ENCODE measurements around the gene NLGN4Y.

NLGN4Y gene

DNA sequence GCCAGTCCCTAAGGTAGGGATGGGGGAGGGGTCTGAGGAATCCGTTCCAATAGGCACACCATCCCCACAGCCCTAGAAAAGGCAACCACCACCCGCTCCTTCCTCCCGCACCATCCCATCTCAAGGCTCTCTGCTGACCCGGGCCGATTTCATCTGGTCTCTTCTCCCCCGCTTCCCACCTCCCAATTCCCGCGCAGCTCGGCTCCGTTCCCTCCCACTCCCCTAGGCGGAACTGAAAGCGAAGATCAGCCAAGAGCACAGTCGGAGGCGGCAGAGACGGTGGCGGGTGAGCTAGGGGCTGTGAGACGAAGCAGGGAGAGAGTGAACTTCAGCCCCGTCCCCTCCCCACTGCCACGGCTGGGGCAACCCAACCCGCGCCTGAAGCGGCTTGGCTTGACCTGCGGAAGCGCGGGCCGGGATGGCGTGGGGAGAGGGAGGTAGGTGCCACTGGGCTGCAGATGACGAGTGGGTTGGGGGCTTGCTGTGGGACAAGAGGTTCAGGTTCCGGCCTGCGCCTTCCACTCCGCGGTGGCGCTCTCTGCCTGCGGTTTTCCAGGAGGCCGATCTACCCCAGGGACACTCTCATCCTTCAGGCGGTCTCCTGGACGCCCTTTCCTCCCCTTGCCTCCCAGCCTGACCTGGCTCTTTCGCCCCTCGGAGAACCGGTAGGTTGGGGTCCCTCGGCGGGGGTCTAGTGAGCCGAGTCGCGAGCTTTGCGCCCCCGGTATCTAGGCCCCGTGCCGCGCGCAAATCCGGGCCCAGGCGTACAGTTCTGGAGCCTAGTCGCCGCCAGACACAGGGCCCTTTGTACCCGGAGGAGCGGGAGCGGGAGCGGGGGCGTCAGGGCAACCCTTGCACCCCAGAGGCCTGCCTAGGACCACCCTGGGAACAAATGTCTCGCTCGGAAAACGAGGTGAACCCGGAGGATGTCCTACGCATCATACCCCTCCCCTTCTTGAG, at the start of gene NLGN4Y:
NLGN4Y (plus strand) TSS at position 258 of the 960 bp plus-strand sequence. CDS start 97,591 bp downstream, outside the sequence.
- DNase-seq = no peak

DNA sequence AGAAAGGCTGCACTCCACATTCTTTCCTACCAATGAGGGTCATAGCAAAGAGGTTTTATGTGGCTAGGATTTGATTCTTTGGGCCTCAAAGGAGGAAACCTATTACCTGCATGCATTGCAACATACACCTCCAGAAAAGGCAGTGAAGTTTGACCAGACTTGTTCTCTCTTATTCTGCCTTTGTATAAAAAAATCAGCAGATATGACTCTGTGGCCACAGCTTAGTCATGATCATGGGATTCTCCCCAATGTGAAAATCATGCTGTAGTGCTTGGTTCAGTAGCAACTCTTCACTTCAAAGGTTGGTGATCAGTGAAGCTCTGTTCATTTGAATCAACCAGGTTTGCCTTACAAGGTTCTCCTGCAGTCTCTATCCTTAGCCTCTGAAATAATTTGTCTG, 38.4 kb upstream of the NLGN4Y start:
- no peak for DNase-seq

DNA sequence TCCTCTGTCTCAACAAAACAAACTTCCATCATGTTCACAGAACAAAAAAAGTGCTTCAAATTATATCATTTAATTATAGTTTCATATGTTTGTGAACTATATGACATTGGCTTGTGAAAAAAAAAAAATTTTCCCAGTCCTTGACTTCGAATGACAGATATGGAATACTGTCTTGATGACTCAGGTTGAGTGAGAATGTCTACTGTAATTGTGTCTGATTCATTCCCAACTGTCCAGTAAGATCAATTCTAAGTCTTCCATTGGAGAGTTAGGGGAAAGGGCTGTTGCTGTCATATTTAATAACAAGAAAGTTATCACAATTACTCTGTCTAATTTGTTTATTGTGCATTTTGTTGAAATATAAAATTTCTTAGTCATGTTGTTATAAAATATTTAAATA, 34.1 kb upstream of the NLGN4Y start:
- DNase-seq = no peak

DNA sequence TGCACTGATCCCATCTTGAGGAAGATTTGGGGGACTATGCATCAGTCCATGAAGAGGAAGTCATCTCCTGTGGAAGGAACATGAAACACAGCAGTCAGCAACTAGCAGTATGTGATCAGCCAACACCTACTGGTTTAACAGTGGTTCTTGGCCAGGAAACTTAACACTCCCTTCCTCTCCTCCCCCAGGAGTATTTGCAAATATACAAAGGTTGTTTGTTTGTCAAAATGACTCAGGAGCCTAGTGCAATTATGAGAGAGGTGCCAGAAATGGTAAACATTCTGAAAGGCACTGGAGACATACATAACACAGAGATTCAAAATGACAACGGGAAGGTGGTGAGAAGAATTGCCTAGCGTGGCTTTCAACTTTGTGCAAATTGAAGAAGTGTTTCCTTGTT, 26.3 kb upstream of the NLGN4Y start:
- no peak for DNase-seq

DNA sequence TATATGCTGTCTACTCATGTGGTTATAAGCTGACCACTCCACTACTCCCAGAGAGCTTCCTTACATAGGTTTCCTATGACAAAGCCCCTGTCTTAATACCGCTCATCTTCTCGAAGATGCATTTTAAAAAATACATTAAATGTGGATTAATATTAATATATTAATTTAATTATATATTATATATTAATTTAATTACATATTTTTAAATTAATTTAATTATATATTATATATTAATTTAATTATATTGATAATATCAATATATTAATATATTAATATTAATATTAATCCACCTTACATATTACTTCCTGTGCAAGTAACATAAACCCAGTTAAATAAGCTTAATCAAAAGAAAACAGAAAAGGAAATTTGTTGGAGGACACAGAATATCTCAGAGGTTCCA, 19.7 kb upstream of the NLGN4Y start:
- no peak for DNase-seq

DNA sequence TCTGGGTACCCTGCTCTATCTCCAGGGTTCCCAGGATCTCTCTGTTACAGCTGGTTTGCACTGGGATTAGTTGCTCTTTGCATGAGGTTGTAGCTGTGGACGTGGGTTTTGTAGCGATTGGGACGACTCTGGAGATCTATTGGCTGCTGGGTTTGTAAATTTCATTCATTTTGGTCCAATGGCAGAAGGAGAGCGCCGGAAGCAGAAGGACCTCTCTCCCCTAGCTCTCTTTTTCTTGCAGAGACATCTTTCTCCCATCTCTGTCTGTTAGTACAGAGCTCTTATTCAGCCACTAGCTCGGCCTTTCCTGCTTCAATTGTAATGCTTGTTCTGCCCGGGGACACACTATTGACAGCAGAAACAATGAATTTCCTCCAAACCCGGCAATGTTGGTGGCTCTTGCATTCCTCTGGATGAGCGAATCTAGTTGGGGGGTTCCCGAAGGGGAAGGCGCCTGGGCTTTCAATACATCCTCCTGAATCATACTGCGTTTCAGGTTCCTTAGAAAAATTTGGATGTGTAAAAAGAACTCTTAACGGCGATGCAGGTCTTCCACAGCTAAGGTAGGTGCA, 1.9 kb upstream of the NLGN4Y start:
- DNase-seq = no peak

DNA sequence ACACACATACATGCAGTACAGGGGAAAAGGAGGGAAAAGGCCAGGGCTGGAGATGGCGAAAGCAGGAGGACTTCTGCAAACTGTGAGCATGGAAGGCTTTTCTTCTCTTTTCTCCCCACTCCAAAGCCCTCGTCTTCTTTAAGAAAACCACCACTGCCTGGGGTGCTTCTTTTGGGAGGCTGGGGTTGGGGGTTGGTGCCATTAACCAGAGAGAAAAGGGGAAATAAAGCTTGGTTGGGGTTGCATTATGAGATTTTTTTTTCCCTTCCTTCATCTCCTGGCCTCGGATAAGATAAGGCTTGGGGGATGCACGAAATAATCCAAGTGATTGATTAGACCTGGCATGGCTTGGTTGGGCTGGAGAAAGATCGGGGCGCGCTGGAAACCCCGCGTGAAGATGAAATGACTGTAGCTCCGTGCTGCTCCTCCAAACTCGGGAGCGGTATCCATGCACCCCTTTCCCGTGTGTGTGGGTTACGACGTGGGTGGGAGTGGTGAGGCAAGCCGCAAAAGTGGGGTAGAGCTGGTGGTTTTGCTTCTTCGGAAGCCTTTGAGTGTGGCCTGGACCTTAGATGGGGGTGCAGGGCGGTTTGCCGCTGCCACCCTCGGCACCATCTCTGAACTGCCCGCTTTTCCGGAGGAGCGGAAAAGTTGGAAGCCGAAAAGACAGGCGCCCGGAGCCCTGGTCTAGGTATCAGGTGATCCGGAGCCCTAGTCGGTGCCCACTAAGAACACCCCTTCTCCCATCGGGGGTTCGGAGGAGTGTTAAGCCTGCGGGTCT, 648 bp upstream of the NLGN4Y start:
- no peak for DNase-seq

DNA sequence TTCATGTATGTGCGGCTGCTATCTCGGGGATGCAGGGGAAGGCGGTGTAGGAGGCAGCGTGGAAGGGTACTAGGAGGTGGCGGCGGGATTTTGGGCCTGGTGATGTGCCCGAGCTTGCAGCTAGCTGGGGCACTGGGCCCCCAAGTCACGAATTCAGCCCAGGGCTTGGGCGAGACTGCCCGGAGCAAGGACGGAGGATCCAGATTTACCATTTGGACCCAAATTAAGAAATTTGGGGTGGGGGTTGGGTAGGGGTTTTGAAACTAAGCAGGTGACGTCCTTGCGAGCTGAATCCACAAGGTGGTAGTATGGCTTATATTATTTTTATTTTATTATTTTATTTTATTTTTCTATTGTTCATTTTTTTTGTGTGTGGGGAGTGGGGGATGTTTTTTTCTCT, 986 bp downstream of the NLGN4Y start:
- DNase-seq = no peak

DNA sequence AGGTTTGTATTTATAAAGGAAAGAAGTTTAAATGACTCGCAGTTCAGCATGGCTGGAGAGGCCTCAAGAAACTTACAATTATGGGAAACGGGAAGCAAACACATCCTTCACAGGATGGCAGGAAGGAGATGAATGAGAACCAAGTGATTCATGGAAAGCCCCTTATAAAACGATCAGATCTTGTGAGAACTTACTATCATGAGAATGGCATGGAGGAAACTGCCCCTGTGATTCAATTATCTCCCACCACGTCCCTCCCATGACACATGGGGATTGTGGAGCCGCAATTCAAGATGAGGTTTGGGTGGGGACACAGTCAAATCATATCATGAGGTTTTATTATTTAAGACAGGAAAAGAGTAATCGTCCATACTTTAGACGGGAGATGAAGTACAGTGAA, 4.0 kb downstream of the NLGN4Y start:
- no peak for DNase-seq

DNA sequence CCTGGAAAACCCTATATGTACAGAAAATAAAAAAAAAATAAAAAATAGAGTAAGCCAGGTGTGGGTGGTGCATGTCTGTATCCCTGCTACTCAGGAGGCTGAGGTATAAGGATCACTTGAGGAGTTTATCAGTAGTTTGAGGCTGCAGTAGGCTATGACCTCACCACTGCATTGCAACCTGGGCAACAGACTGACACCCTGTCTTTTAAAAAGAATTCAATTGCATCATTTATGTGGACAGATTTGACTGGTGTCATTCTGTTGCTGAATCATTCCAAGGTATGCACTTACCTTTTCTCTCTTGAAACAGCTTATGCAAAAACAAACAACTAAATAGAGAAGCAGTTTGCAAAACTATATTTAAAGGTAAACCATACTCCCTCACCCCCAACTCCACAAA, 12.4 kb downstream of the NLGN4Y start:
- no peak for DNase-seq

DNA sequence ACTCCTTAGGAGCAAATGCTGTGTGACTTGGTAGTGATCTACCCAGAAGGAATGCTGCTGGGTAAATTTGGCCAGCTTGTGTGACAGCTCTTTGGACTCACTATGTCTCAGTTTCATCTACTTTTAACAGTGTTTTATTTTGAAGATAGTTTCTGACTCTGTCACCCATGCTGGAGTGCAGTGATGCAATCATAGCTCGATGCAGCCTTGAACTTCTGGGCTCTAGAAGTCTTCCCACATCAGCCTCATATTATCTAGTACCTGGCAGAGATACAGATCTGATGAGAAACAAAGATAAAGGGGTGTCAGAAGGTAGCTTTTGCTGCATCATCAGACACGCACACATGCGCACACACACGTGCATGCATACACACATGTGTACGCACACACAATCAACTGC, 19.2 kb downstream of the NLGN4Y start:
- no peak for DNase-seq

DNA sequence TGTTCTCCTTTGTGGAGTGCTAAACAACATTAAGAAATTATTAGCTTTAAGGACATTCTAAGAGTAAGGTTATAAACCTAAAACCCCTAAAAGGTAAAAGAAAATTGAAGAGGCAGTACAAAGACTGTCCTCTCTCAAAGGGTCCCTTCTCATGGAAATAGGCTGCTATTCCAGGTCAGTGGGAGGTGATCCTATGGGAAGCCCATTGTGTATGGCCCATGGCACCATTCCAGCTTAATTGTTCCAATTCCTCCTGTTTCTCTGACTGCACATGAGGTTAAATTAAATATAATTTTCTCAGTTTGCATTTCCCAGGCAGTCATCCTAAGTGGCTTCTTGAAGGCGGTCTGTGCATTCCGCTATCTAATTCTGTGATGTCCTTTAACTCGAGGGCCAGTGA, 57.0 kb downstream of the NLGN4Y start:
- DNase-seq = no peak

DNA sequence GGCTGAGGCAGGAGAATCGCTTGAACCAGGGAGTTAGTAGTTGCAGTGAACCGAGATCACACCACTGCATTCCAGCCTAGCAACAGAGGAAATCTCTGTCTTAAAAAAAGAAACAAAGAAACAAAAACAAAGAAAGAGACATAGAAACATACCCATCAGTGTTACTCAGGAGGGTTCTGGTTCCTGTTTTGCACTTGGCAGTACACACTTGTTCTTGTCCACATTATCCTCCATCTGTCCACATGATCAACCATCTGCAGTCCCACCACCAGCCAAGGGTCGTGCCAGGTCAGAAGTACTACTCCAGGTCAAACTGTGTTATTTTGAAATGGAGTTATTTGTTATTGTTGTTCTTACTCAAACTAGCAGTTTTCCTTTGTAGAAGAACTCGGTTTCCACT, 62.4 kb downstream of the NLGN4Y start:
- DNase-seq = no peak

DNA sequence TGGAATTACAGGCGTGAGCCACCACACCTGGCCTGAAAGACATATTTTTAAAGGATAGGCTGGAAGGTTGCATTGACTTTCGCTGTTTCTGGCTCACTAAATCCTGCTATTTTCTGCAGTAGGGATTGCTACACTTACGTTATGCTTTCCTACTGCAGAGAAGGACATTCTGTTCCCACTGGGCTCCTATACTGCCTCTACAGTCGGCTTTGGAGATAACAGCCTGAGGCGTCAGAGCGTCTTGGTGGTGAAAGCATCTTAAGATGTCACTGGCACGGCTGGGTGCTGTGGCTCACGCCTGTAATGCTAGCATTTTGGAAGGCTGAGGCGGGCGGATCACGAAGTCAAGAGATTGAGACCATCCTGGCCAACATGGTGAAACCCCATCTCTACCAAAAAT, 77.0 kb downstream of the NLGN4Y start:
- DNase-seq = no peak

DNA sequence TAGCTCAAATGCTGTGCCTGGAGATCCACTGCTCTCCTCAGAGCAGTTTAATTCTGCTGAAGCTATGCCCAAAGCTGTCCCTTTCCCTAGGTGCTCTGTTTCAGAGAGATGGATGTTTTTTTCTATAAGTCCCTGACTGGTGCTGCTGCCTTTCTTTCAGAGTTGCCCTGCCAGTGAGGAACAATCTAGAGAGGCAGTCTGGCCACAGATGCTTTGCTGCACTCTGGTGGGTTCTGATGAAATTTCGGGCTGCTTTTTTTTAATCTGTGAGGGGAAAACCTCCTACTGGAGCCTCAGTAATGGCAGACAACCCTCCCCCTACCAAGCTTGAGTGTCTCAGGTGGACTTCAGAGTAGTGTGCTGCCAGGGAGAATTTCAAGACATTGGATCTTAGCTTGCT, 93.3 kb downstream of the NLGN4Y start:
- DNase-seq = no peak

DNA sequence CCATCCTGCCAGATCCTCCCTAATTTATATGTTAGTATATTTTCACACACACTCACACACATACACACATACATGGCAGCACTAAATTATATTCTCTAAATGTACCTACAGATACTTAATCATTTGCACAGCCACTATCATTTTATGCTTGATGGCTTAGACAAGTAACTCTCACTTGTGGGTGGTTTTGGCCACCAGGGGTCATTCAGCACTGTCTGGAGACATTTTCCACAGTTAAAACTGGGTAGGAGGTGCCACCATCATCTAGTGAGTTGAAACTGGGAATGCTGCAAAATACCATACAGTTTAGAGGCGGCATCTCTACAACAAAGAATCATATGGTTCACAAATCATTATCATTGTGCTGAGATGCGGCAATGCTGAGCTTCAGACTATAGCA, 94.2 kb downstream of the NLGN4Y start:
- DNase-seq = no peak

DNA sequence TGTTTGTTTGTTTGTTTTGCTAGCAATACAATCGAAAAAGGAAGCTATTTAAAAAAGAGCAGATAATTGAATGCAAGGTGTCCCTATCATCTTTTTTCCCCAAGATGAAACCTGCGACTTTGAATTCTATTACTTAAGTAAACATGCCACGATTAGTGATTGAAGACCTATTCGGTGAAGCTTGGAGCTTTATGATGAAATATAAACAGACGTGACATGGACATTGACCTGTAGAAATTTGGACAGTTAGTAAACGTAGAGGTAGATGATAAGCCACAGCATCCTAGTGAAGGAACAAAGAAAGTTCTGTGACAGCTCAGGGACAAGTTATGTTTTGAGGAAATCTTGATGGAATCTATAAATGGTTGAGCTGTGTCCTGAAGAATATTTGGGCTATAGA, 103.9 kb downstream of the NLGN4Y start:
- DNase-seq = no peak

DNA sequence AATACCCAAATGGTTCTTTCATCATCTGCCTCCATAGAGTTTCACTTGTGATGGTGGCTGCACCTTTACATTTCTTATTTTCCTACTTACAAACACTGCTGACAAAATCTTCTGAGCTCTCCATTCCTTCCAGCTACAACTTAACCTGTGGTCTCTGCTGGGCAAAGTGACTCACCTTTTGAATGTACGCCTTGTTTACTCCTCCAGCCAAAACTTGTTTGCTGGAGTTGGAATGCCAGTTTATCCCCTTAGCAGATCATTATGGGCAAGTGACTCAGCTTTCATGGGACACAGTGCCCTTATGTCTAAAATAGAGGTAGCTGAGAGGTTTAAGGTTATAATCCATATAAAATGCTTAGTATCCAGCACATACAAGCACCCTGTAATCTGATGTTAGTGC, 107.3 kb downstream of the NLGN4Y start:
- no peak for DNase-seq

DNA sequence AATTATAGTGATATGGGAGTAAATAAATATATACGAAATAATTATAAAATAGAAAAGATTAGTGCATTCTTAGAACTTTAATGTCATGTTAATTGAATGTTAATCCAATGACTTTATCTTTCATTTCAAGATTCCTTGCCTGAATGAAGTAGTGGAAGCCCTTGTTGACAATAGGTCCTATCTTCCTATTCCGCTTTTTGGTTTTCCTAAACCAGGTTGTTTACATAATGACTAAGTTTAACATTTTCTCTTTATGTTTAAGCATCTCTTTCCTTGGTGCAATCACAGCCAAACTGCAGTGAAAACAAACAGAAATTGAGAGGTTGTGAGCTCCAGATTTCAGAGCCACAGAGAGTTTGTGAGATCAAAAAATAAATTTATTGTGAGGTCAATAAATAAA, 109.4 kb downstream of the NLGN4Y start:
- DNase-seq = no peak

DNA sequence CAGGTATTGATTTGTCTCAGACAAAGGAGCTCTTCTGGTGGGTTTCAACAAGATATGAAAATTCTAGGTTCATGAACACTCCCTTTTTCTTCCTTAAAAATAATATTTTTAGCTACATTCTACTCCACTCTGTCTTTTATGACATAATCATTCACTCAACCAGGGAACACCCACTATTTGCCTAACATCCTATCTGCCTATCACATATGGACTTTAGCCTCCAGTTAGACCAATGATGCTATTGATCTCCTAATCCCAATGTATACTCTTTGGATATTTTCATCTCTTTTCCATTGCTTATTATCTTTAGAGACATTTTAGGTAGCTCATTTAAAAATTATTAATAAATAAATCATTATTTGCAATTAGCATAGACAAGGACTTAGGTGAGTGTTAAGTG, 110.6 kb downstream of the NLGN4Y start:
- no peak for DNase-seq

DNA sequence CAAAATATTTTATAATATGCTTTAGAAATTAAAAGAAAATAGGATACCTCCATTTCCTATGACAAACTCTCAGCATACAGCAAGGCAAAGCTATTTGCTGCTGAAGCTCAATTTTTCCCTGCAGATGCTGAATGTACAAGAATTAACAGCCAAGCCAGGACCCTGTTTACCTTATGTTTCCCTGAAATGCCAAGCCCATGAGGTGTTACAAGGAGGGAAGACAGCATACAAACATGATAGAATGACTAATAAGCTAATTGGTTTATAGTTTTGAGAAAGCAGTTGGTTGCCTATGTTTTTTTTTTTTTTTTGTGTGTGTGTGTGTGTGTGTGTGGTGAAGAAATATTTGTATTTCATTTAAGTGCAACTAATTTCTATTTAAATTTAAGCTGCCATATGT, 113.2 kb downstream of the NLGN4Y start:
- no peak for DNase-seq

DNA sequence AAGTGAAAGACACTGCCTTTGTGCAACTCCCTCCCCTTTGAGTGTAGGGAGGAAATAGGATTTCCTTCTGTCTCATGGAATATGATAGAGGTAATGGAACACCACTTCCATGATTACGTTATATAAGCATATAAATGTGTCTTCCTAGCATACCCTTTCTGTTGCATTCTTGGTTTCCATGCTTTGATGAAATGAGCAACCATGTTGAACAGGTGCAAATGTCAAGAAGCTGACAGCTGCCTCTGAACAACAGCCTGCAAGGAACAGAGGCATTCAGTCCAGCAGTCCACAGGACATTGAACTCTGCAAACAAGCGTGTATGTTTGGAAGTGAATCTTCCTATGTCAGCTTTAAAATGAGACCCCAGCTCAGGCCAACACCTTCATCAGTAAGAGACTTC, 117.5 kb downstream of the NLGN4Y start:
- no peak for DNase-seq

DNA sequence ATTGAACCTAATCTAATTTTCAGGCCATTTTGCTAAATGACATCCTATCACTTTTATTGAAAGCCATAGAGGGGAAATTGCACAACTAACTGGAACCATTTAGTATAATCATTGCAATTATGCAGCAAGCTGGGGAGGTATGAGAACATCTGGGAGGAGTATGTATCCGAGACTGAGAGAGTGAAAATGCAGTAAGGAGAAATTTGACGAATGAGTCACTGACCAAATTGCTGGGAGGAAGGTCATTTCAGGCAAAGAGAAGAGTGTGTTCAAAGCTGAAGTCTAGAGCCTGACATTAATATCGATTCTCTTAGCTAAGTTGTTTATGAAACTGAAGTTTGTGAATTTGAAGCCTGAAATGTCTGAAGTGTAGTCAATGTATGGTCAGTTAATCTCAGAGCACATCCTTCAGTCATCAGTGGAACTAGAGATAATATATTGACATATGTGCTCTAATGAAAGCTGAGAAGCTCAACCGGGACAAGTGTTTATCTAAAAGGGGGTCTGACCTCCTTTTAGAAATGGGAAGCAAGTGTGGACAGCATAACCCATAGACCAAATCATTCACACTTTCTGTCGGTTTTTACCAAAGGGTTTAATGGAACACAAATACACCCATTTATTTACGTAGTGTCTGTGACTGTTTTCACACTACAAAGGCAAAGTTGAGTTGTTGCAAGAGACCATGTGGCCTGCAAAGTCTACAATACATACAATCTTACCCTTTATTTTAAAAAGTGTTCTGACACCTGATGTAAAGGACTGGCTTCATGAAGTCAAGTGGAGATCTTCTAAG, 120.0 kb downstream of the NLGN4Y start:
- DNase-seq = no peak
